ENCODE measurements around the gene C19orf81. TPM values are rescaled to one million over a fixed set of nuclear protein-coding genes. Genes with fewer than 3 reads are reported as not detected.

Gene C19orf81
- total and polyA plus RNA-seq, 9 of the 15 experiments (the other 6 are each of a cell fraction or from before 2014, with no cell fraction given) = 2.5 to 42.9 (median 33.0) TPM; not detected in 4

DNA sequence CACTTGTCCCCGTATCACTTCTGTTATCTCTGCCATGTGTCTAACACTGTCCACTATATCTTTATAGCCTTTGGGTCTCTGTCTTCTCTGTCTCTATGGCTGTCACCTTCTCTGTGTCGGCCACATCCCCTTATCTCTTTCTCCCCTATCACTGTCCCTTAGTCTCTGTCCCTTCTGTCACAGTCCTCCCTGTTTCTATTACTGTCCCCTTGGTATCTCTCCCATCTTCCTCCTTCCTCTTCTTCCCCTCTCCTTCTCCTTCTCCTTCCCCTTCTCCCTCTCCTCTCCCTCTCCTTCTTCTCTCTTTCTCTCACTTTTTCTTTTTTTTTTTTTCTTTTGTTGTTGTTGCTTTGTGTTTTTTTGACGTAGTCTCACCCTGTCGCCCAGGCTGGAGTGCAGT lies 46.3 kb upstream of the C19orf81 start (continued):
- TF ChIP-seq DIDO1 (tag; IDR thresholded peaks at IDR 0.05; ENCODE audit: low read depth) = no peak
- TF ChIP-seq, protein P1, sequence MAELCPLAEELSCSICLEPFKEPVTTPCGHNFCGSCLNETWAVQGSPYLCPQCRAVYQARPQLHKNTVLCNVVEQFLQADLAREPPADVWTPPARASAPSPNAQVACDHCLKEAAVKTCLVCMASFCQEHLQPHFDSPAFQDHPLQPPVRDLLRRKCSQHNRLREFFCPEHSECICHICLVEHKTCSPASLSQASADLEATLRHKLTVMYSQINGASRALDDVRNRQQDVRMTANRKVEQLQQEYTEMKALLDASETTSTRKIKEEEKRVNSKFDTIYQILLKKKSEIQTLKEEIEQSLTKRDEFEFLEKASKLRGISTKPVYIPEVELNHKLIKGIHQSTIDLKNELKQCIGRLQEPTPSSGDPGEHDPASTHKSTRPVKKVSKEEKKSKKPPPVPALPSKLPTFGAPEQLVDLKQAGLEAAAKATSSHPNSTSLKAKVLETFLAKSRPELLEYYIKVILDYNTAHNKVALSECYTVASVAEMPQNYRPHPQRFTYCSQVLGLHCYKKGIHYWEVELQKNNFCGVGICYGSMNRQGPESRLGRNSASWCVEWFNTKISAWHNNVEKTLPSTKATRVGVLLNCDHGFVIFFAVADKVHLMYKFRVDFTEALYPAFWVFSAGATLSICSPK (IDR thresholded peaks at IDR 0.05; ENCODE audit: borderline replicate concordance) = 0 out of 2 replicates have a peak, but pooled peaks have one; percentile 28
- TF ChIP-seq FOXJ2 (tag; IDR thresholded peaks at IDR 0.05) = no peak
- peak; percentile 75 for TF ChIP-seq CBFA2T3 (IDR thresholded peaks at IDR 0.05)
- TF ChIP-seq CC2D1A (IDR thresholded peaks at IDR 0.05) = peak; percentile 70; the same call in 1 of the 2 replicates
- TF ChIP-seq MIER1 (IDR thresholded peaks at IDR 0.05; ENCODE audit: low read depth) = peak; percentile 57; the same call in 1 of the 2 replicates
- no peak for TF ChIP-seq SMAD4 (CRISPR knock-in tag; conservative IDR thresholded peaks at IDR 0.05)
- TF ChIP-seq ZEB2 (IDR thresholded peaks at IDR 0.05) = peak; percentile 73
- TF ChIP-seq HMGN3 (IDR thresholded peaks at IDR 0.05; ENCODE audit: borderline replicate concordance, extremely low read depth, insufficient read length, low read depth, low read length) = no peak
- TF ChIP-seq STAT5B (CRISPR knock-in tag; IDR thresholded peaks at IDR 0.05) = no peak
- TF ChIP-seq RBBP5 (IDR thresholded peaks at IDR 0.05; ENCODE audit: borderline replicate concordance, insufficient read depth, low read length, poor library complexity, severe bottlenecking) = no peak
- no peak for TF ChIP-seq POU5F1 (IDR thresholded peaks at IDR 0.05; ENCODE audit: borderline replicate concordance, low read depth, low read length, partially characterized antibody)
- no peak for TF ChIP-seq ZNF239 (CRISPR knock-in tag; IDR thresholded peaks at IDR 0.05)
- TF ChIP-seq MYNN (IDR thresholded peaks at IDR 0.05) = no peak
- TF ChIP-seq MYNN (CRISPR knock-in tag; IDR thresholded peaks at IDR 0.05) = no peak
- TF ChIP-seq, protein P2, sequence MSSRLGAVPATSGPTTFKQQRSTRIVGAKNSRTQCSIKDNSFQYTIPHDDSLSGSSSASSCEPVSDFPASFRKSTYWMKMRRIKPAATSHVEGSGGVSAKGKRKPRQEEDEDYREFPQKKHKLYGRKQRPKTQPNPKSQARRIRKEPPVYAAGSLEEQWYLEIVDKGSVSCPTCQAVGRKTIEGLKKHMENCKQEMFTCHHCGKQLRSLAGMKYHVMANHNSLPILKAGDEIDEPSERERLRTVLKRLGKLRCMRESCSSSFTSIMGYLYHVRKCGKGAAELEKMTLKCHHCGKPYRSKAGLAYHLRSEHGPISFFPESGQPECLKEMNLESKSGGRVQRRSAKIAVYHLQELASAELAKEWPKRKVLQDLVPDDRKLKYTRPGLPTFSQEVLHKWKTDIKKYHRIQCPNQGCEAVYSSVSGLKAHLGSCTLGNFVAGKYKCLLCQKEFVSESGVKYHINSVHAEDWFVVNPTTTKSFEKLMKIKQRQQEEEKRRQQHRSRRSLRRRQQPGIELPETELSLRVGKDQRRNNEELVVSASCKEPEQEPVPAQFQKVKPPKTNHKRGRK (tag; IDR thresholded peaks at IDR 0.05) = peak; percentile 98
- TF ChIP-seq, protein P3, sequence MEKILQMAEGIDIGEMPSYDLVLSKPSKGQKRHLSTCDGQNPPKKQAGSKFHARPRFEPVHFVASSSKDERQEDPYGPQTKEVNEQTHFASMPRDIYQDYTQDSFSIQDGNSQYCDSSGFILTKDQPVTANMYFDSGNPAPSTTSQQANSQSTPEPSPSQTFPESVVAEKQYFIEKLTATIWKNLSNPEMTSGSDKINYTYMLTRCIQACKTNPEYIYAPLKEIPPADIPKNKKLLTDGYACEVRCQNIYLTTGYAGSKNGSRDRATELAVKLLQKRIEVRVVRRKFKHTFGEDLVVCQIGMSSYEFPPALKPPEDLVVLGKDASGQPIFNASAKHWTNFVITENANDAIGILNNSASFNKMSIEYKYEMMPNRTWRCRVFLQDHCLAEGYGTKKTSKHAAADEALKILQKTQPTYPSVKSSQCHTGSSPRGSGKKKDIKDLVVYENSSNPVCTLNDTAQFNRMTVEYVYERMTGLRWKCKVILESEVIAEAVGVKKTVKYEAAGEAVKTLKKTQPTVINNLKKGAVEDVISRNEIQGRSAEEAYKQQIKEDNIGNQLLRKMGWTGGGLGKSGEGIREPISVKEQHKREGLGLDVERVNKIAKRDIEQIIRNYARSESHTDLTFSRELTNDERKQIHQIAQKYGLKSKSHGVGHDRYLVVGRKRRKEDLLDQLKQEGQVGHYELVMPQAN (IDR thresholded peaks at IDR 0.05; ENCODE audit: borderline replicate concordance) = 0 out of 2 replicates have a peak, but pooled peaks have one; percentile 57
- TF ChIP-seq RBM17 (IDR thresholded peaks at IDR 0.05; ENCODE audit: borderline replicate concordance, low read depth, low read length) = no peak
- TF ChIP-seq DPF2 (IDR thresholded peaks at IDR 0.05) = peak; percentile 83

All from K562 (cell line).